ENCODE results near the gene SAMD9L. TPM values are rescaled to one million over a fixed set of nuclear protein-coding genes. Genes with fewer than 3 reads are reported as not detected.
"Not testable (repeated sequence)": the region's sequence is repeated elsewhere in the genome, so short reads cannot be mapped to it uniquely, and the experiment has no call there.

The SAMD9L gene
- total RNA-seq, 1 donor = 12.7 TPM

DNA sequence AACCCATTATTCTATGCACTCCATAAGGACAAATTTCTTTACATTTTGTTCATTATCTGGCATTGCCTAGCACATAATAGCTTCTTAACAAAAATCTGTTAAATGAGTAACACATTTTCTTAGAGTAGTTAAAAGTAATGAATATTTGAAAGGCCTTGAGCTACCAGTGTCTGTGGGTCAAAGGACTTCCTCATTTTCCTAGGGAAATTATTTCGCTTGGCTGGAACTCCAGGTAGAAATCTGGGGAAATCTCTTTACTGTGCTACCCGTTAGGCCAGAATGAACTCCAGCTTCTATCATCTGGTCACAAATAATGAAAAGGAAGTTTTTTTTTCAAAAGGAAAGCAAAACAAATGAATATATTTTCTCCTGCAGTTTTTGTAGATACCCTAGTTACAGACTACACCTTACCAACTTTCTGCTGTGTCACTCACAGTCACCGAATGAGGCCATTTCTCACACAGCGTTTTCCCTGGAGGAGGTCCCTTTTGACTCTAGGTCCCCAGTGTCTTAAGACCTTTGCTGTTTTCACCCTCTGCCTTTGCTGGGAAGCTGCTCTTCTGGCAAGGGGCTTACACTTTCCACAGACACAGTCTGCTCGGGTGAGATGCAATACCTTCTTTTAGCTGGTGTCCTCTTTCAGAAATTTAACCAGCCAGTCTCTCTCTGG lies 1.6 kb downstream of the SAMD9L start:
- peak in 2 of 3 donors; percentile 45 to 70 for DNase-seq (ENCODE audit: low read depth in 2 of 3, low spot score in 2 of 3)

GRCh38 chr7:93146036-93146435 lies 2.1 kb downstream of the SAMD9L start:
- no peak for DNase-seq (ENCODE audit: low read depth in 2 of 3, low spot score in 2 of 3)

DNA sequence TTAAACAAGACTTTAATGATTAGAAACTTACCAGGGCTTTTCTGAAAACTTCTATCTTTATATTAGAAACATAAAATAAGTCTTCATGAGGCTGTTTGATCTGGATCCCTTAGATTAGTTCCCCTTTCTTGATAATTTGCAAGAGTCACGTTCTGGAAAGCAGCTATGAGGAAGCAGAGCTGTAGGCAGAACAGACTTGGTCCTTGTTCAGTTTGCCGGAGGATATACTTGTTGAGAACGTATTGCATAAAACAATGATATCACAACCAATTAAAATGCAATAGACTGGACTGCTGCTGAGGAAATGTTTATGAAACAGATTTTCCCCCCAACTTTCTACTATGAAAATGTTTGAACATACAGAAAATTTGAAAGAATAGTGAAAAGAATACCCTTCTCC lies 2.8 kb downstream of the SAMD9L start:
- DNase-seq (ENCODE audit: low read depth in 2 of 3, low spot score in 2 of 3) = peak in 2 of 3 donors; percentile 29 to 65

DNA sequence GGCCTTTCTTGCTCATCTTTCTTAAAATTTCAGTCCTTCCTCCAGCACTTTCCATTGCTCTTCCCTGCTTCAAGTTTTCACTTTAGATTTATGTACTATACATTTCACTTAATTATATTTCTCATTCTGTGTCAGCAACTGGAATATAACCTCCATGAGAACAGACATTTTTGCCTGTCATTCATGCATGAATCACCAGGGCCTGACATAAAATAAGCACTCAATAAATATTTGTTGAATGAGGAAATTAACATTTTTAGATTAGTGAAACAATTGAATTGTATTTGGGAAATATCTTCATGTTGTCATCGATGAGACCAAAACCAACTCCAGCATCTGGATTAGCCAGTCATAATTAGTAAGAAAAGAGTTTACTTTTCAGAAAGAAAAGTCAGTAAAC lies 6.1 kb downstream of the SAMD9L start:
- no peak for DNase-seq (ENCODE audit: low read depth in 2 of 3, low spot score in 2 of 3)

DNA sequence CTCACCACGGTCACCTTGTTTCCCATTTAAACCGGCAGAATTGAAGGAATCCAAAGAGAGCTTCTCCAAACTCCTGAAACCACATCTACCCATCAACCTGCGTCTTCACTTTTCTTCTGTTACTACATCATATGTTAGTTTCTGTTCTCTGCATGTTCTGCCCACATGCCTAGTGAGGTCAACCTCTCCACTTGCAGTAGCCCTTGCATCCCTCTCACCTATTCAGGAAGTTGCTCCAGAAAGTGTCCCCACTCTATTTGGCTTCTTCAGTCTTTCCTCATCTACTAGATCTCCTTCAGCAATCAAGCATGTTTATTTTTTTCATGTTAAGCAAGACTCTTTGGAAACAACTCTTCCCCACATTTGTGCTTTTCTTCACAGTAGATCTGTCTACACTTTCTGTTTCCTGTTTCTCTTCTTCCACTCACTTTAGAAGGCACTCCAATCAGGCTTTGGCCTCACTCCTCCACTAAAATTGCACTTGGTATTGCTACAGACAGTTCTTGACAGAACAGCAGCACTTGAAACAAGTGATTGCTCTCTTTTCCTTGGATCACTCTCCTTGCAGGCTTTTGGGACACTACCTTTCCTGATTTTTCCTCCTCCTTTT lies 7.5 kb downstream of the SAMD9L start:
- no peak for DNase-seq (ENCODE audit: low read depth in 2 of 3, low spot score in 2 of 3)

DNA sequence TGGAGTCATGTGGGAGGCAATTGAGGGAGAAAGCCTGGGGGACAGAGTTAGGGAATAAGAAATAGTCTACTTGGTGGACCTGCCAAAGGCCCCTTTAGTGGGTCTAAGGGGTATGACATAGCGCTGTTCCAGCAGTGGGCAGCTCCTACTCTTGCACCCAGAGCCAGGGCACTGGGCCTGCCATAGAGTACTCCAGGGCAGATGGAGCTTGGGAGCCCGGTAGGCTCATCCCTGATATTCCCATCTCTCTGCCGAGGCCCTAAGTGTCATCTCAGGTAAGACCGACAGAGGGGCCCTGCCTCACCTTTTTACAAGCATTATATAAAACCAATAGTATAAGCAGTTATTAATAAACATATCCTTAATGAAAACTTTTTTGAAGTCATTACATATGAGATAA lies 9.6 kb downstream of the SAMD9L start:
- no peak for DNase-seq (ENCODE audit: low read depth in 2 of 3, low spot score in 2 of 3)

- no peak for DNase-seq (ENCODE audit: low read depth in 2 of 3, low spot score in 2 of 3)
These were observed 15.2 kb downstream of the SAMD9L start for GRCh38 chr7:93133005-93133404.

DNA sequence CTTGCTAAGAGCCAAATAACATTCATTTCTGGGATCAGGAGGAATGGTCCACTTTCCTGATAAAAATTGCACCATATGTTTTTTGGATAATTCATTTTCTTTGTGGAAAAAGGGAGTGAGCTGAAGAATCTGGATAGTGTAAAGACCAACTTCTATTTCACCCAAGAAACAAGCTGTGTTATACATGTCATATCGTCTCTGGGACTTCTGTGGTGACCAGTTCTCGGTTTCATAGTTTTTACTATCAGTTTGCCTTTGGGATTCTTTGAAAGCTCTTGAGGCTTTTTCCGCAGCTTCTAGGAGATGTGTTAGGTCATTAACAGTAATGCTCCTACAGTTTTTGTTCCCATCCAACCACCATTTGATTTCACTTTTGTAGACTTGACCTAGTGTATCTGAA lies 16.0 kb downstream of the SAMD9L start:
- DNase-seq (ENCODE audit: low read depth in 2 of 3, low spot score in 2 of 3) = no peak

DNA sequence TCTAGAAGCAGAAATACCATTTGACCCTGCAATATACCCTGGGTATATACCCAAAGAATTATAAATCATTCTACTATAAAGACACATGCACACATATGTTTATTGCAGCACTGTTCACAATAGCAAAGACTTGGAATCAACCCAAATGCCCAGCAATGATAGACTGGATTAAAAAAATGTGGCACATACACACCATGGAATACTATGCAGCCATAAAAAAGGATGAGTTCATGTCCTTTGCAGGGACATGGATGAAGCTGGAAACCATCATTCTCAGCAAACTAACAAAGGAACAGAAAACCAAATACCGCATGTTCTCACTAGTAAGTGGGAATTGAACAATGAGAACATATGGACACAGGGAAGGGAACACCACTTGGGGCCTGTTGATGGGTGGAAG lies 21.2 kb downstream of the SAMD9L start:
- not testable (repeated sequence) for DNase-seq (ENCODE audit: low read depth in 2 of 3, low spot score in 2 of 3)

DNA sequence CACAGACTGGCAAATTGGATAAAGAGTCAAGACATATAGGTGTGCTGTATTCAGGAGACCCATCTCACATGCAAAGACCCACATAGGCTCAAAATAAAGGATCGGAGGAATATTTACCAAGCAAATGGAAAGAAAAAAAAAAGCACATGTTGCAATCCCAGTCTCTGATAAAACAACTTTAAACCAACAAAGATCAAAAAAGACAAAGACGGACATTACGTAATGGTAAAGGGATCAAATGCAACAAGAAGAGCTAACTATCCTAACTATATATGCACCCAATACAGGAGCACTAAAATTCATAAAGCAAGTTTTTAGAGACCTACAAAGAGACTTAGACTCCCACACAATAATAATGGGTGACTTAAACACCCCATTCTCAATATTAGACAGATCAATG lies 24.7 kb downstream of the SAMD9L start:
- DNase-seq (ENCODE audit: low read depth in 2 of 3, low spot score in 2 of 3) = not testable (repeated sequence)

DNA sequence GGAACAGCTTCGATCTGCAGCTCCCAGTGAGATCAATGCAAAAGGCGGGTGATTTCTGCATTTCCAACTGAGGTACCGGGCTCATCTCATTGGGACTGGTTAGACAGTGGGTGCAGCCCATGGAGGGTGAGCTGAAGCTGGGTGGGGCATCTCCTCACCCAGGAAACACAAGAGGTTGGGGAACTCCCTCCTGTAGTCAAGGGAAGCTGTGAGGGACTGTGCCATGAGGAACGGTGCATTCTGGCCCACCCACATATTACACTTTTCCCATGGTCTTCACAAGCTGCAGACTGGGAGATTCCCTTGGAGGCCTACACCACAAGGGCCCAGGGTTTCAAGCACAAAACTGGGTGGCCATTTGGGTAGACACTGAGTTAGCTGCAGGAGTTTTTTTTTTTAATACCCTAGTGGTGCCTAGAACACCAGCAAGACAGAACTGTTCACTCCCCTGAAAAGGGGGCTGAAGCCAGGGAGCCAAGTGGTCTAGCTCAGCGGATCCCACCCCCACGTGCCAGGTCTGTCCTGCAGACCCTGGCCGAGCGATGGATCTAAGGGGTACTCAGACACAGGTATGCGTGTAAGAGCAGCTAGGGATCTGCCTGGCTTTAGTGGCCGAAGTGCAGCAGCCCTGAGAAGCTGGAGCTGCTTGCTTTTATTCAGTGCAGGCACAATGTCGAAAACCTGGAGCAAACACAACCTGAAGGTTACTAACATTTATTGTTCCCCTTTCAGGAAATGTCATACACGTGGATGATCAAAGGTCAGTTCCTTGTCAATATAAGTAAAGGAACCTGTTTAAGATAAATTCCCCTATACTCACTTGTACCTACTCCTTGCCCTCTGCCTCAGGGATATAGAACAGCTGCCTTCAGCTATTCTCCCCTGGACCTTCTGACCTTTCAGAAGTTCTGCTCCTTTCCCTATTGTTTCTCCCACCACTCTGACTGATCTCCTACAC lies 27.3 kb downstream of the SAMD9L start:
- no peak for DNase-seq (ENCODE audit: low read depth in 2 of 3, low spot score in 2 of 3)

DNA sequence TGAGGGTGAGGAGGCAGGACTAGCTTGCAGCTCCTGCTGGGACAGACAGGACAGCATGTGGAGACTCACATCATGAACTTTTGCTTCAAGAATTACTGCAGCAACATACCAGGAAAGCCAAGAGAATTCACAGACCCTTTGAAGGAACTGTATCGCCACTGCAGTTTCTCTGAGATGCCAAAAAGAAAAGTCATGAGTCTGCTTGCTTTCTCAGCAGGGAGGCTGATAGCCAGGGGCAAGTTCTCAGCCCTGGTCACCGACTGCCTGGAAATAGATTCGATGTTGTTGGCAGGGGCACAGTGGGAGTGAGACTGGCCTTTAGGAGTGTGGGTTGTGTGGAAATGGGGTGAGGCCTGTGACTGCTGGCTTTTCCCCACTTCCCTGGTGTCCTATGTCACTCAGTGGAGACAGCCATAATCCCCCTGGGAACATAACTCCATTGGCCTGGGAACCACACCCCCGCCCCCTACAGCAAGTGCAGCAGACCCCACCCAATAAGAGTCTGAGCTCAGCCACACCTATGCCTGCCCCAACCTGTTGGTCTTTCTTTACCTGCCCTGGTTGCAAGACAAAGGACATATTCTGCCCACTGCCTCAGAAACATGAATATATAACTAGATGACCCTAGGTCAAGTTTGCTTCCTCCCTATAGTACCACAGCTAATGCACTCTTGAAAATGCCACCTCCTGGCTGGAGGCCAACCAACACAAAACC lies 28.8 kb downstream of the SAMD9L start:
- DNase-seq (ENCODE audit: low read depth in 2 of 3, low spot score in 2 of 3) = no peak

DNA sequence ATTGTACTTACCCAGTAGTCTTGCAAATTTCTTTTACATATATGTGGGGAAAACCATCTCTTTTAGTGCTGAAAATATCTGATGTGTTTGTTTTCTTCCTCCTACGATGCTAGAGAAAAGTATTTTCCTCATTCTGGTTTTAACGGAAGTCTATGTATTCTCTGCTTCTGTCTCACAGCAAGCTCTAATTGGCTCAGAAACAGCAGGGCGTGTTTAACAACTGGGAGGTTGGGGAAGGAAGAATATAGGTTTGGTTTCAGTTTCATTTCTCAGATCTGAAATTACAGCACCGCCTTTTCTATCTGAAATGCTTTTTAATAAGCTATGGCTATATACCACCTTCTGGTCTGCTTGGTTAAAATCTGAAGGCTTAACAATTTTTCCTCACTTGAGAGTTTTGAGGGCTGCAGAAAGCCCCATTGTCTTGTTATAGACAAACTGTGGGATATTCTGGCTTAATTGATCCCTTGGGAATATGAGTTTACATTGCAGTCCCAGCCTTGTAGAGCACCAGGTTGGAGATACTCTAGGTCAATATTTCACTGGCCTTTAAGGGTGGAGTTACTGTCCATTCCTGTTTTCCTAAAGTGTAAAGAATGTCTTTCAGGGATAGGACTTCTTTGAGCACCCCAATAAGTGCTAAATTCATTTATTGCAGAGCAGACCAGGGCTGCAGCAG lies 30.2 kb downstream of the SAMD9L start, which contains the start of gene SAMD9:
SAMD9 (minus strand) TSS at position 128 of the 679 bp plus-strand sequence. CDS start 11,882 bp downstream, outside the sequence.
- peak; percentile 33 to 94 (median 85) for DNase-seq (ENCODE audit: low read depth in 2 of 3, low spot score in 2 of 3)

GRCh38 chr7:93117327-93117726 lies 30.9 kb downstream of the SAMD9L start:
- no peak for DNase-seq (ENCODE audit: low read depth in 2 of 3, low spot score in 2 of 3)

DNA sequence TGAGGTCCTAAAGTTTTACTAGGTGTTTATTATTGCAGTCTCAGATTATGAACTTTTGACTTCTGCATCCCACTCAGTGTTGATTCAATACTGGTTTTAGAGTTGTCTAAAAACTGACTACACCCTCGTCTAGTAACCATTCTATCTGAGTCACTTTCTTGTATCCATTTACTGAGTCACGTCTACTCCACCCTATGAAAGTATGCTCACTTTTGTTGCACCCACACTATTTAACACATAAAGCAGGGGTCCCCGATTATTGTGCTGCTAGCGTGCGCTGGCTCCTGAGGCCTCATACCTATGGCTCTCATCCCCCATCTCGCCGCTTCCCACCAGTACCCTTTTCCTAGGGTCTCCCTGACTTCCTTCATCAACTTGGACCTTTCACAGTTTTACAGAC lies 32.4 kb downstream of the SAMD9L start:
- DNase-seq (ENCODE audit: low read depth in 2 of 3, low spot score in 2 of 3) = no peak

GRCh38 chr7:93108003-93108402 lies 40.2 kb downstream of the SAMD9L start:
- DNase-seq (ENCODE audit: low read depth in 2 of 3, low spot score in 2 of 3) = no peak

DNA sequence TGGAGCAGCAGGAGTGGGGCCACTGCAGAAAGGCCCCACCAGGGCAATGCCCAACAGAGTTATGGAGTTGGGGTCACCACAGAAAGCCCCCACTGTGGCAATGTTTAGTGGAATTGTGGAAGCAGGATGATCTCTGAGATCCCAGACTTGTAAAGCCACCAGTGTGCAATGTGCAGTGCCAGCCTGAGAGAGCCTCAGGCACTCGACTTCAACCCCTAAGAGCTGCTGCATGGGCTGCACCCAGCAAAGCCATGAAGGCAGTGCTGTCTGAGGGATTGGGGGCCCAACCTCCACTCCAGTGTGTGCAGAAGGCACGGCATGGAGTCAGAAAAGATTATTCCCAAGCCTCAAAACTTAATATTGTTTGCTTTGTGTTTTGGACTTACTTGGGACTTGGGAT lies 50.8 kb downstream of the SAMD9L start:
- DNase-seq (ENCODE audit: low read depth in 2 of 3, low spot score in 2 of 3) = no peak

DNA sequence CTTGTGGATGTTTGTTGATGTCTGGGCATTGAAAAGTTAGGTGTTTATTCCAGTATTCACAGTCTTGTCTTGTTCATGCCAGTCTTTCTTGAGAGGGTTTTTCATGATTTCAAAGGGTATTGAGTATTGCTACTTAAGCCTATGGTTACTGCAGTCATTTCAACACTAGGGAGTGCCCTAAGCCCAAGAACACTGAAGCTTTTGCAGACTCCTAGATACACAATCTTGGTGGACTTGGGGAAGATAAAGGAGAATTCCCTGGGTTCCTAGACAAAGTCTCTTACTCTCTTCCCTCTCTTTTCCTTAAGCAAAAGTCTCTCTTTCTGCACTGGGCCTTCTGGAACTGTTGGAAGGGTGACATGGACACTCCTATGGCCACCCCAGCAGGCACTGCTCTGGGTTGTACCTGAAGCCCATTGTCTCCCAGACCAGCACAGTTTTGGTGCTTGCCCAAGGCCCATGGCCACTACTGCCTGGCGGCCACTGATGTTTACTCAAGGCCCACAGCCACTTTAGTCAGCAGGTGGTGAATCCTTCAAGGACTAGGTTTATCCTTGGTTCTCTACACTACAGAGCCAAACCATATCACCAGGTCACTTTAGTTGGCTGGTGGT lies 55.3 kb downstream of the SAMD9L start:
- DNase-seq (ENCODE audit: low read depth in 2 of 3, low spot score in 2 of 3) = peak in 1 of 3 donors; percentile 5

All from hematopoietic multipotent progenitor cell (in vitro differentiated cells).